ENCODE measurements around the gene SCRT2. TPM values are rescaled to one million over a fixed set of nuclear protein-coding genes. Genes with fewer than 3 reads are reported as not detected.

SCRT2 gene
- total RNA-seq, 1 donor from 2014 or later = not detected

DNA sequence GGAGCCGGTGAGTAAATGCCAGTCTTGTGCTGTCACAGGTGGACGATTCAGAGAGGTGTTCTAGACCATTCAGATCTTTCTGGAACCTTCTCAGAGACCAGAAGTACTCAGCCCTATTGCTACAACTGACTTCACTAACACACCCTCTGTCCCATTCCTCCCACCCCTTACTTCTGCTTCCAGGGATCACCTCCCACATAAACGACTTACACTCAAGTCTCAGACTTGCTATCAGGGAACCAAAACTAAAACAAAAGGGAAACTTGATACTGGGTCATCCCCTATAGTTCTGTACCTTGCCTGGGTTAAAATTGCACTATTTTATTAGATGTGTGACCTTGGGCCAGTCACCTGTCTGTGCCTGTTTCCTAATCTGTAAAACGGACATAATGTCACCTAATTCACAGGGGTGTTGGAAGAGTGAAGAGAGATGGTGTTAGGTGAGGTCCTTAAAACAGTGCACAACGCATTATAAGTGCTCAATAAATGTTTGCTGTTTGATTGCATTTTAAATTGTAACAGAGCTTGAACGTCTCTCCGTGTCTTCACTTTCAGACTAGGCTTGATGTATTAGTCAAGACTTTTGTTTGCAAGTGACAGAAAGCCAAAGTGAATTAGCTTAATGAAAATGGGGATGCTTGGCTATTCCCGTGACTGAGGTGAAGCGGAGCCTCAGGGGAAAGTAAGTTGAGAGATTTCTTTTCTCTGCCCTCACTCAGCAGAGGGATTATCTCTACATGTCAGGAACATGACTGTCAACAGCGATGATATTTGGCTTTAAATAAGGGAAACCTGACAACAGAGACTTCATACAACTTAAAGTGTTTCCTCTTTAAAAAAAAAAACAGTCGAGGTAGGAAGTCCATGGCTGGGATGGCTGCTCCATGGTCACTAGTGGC lies 19.6 kb downstream of the SCRT2 start:
- H2AFZ ChIP-seq (ENCODE audit: low read depth, low read length) = no peak overlapping the region
- peaks cover 15% of the 10 kb centered on the region for H3K4me1 ChIP-seq (ENCODE audit: insufficient read depth, low read length)
- H3K4me1 Mint-ChIP-seq (ENCODE audit: low read depth, unreplicated experiment) = peaks cover 24% of the 10 kb centered on the region
- peaks cover 12% of the 10 kb centered on the region for H3K27me3 Mint-ChIP-seq (ENCODE audit: low read depth, unreplicated experiment)
- no peaks in the 10 kb centered on the region for H3K9me3 ChIP-seq (ENCODE audit: insufficient read depth, low read depth, low read length)
- no peak overlapping the region for H3K4me2 ChIP-seq (ENCODE audit: low read length)
- H4K20me1 ChIP-seq (ENCODE audit: insufficient read depth, low read length) = peaks cover 17% of the 10 kb centered on the region
- no peaks in the 10 kb centered on the region for H3K9me3 Mint-ChIP-seq (ENCODE audit: unreplicated experiment)
- H3K79me2 ChIP-seq (ENCODE audit: insufficient read depth, low read length) = peaks cover 20% of the 10 kb centered on the region
- H3K36me3 Mint-ChIP-seq (ENCODE audit: low read depth, unreplicated experiment) = no peaks in the 10 kb centered on the region
- no peak for DNase-seq (ENCODE audit: low read depth)
- FAIRE-seq = no peak
- H3K9ac ChIP-seq (ENCODE audit: low read length) = no peak overlapping the region
- no peak overlapping the region for H3K4me3 ChIP-seq (ENCODE audit: insufficient read depth, low read depth, low read length)
- H3K27ac ChIP-seq (ENCODE audit: low read depth, low read length) = no peak overlapping the region
- H3K27ac Mint-ChIP-seq (ENCODE audit: unreplicated experiment) = no peak overlapping the region
- H3K27me3 ChIP-seq (ENCODE audit: insufficient read depth, low read length) = peaks cover 9% of the 10 kb centered on the region
- TF ChIP-seq CTCF (IDR thresholded peaks at IDR 0.05; ENCODE audit: insufficient read depth, low read depth, low read length) (no peak), EZH2 (IDR thresholded peaks at IDR 0.05; ENCODE audit: insufficient read depth, low read length) (no peak)
- H3K4me3 Mint-ChIP-seq (ENCODE audit: unreplicated experiment) = no peak overlapping the region
- H3K36me3 ChIP-seq (ENCODE audit: insufficient read depth, low read length) = no peaks in the 10 kb centered on the region

- Histone ChIP-seq H3K27me3 (ENCODE audit: insufficient read depth, low read length) (peaks cover 6% of the 10 kb centered on the region), H3K9me3 (ENCODE audit: insufficient read depth, low read depth, low read length) (no peaks in the 10 kb centered on the region), H3K9ac (ENCODE audit: low read length) (no peak overlapping the region), H3K27ac (ENCODE audit: low read depth, low read length) (no peak overlapping the region), H3K4me1 (ENCODE audit: insufficient read depth, low read length) (peaks cover 15% of the 10 kb centered on the region), H3K4me2 (ENCODE audit: low read length) (no peak overlapping the region), H2AFZ (ENCODE audit: low read depth, low read length) (no peak overlapping the region), H3K79me2 (ENCODE audit: insufficient read depth, low read length) (peaks cover 35% of the 10 kb centered on the region), H4K20me1 (ENCODE audit: insufficient read depth, low read length) (peaks cover 33% of the 10 kb centered on the region), H3K4me3 (ENCODE audit: insufficient read depth, low read depth, low read length) (no peak overlapping the region), H3K36me3 (ENCODE audit: insufficient read depth, low read length) (peaks cover 3% of the 10 kb centered on the region)
- DNase-seq (ENCODE audit: low read depth) (no peak), FAIRE-seq (no peak)
- Mint-ChIP-seq H3K27ac (ENCODE audit: unreplicated experiment) (no peak overlapping the region), H3K36me3 (ENCODE audit: low read depth, unreplicated experiment) (peaks cover 8% of the 10 kb centered on the region), H3K4me3 (ENCODE audit: unreplicated experiment) (no peak overlapping the region), H3K9me3 (ENCODE audit: unreplicated experiment) (no peaks in the 10 kb centered on the region), H3K27me3 (ENCODE audit: low read depth, unreplicated experiment) (peaks cover 8% of the 10 kb centered on the region), H3K4me1 (ENCODE audit: low read depth, unreplicated experiment) (peaks cover 14% of the 10 kb centered on the region)
- TF ChIP-seq EZH2 (IDR thresholded peaks at IDR 0.05; ENCODE audit: insufficient read depth, low read length) = no peak
- no peak for TF ChIP-seq CTCF (IDR thresholded peaks at IDR 0.05; ENCODE audit: insufficient read depth, low read depth, low read length)
These were observed 21.2 kb downstream of the SCRT2 start for GRCh38 chr20:654417-654750.

Data from astrocyte (in vitro differentiated cells and primary cell).